Lower lobe of right lung (tissue), 2 donors: ENCODE results near the gene PLEKHG4B. TPM values are rescaled to one million over a fixed set of nuclear protein-coding genes. Genes with fewer than 3 reads are reported as not detected.

Experiments
- ATAC-seq, 2 donors: fragments of 200-7000 bp; cut with Tn5 transposase; one replicate each; pipeline ENCODE4 v1.9.1; 2020 to 2022; ENCODE audit warnings: mild to moderate bottlenecking in 2 of 2, moderate library complexity in 2 of 2
- DNase-seq: peaks from one replicate; pipeline ENCODE4 v3.0.0-alpha.2; 2020
- H3K27ac ChIP-seq: fragments of 200-600 bp; one replicate; pipeline ENCODE4 v1.8.0; 2022
- H3K27me3 ChIP-seq: fragments of 200-600 bp; one replicate; pipeline ENCODE4 v1.8.0; 2022; ENCODE audit warnings: low read depth
- H3K36me3 ChIP-seq: fragments of 200-600 bp; one replicate; pipeline ENCODE4 v1.8.0; 2022; ENCODE audit warnings: mild to moderate bottlenecking
- H3K4me1 ChIP-seq: fragments of 200-600 bp; one replicate; pipeline ENCODE4 v1.8.0; 2022
- H3K4me3 ChIP-seq: fragments of 200-600 bp; one replicate; pipeline ENCODE4 v1.8.0; 2022; ENCODE audit warnings: mild to moderate bottlenecking
- H3K9me3 ChIP-seq: fragments of 200-600 bp; one replicate; pipeline ENCODE4 v1.8.0; 2022
- intact Hi-C: fragments of 100-400 bp; cut with DNase I; formaldehyde crosslinking; loops from one replicate; pipeline ENCODE4 v1.11.0; 2022
- total RNA-seq: library from RNA; stranded (reverse); fragmentation: NEBNext Ultra II Directional; extraction: Animal tissue kit (Norgen Biotek cat#: 25700); gene quantifications from one replicate; pipeline ENCODE4 v1.2.1, GENCODE V29; 2021
- TF ChIP-seq, protein P1 (sequence below): fragments of 200-600 bp; IDR thresholded peaks from one replicate; pipeline ENCODE4 v1.8.0; 2022; ENCODE audit warnings: antibody characterized with exemption, mild to moderate bottlenecking
- donor health status: DM: no; HTN: yes; CAD: no; lungs with severe emphysema.

PLEKHG4B gene
- total RNA-seq, 1 donor from 2014 or later, result 2.7 TPM

GRCh38 chr5:110270-110888, 18.4 kb downstream of the PLEKHG4B start:
- ATAC-seq (no peak), DNase-seq (no peak)
- no peaks in the 10 kb centered on the region for H3K4me1 ChIP-seq
- H3K27me3 ChIP-seq, result no peaks in the 10 kb centered on the region
- H3K9me3 ChIP-seq, result no peaks in the 10 kb centered on the region
- H3K36me3 ChIP-seq, result no peaks in the 10 kb centered on the region
- intact Hi-C loops, result no loop called here
- H3K4me3 ChIP-seq, result no peak overlapping the region
- TF ChIP-seq, protein P1, sequence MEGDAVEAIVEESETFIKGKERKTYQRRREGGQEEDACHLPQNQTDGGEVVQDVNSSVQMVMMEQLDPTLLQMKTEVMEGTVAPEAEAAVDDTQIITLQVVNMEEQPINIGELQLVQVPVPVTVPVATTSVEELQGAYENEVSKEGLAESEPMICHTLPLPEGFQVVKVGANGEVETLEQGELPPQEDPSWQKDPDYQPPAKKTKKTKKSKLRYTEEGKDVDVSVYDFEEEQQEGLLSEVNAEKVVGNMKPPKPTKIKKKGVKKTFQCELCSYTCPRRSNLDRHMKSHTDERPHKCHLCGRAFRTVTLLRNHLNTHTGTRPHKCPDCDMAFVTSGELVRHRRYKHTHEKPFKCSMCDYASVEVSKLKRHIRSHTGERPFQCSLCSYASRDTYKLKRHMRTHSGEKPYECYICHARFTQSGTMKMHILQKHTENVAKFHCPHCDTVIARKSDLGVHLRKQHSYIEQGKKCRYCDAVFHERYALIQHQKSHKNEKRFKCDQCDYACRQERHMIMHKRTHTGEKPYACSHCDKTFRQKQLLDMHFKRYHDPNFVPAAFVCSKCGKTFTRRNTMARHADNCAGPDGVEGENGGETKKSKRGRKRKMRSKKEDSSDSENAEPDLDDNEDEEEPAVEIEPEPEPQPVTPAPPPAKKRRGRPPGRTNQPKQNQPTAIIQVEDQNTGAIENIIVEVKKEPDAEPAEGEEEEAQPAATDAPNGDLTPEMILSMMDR, result no peak
- no peak overlapping the region for H3K27ac ChIP-seq

DNA sequence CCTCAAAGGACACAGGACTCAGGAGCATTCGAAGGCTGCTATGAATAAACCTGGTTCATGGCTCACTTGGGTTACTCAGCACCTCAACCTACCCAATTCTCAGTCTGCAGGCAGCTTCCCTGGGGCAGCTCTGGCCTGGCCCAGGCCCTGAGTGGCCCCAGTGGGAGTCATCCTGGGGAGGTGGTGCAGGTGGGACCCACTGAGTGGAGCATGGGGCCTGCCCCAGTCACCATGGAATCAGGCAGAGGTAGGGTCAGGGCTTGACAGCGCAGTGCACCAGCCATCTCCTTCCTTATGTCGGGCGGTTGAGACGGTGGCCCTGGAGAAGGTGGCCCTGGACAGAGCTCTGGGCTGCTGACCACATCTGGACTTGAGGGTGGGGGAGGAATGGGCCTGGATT, 19.2 kb downstream of the PLEKHG4B start:
- Histone ChIP-seq H3K27me3 (no peaks in the 10 kb centered on the region), H3K27ac (no peak overlapping the region), H3K36me3 (no peaks in the 10 kb centered on the region), H3K9me3 (no peaks in the 10 kb centered on the region), H3K4me3 (no peak overlapping the region), H3K4me1 (no peaks in the 10 kb centered on the region)
- no peak for DNase-seq
- intact Hi-C loops, result no loop called here
- no peak for ATAC-seq
- TF ChIP-seq, protein P1, result no peak

DNA sequence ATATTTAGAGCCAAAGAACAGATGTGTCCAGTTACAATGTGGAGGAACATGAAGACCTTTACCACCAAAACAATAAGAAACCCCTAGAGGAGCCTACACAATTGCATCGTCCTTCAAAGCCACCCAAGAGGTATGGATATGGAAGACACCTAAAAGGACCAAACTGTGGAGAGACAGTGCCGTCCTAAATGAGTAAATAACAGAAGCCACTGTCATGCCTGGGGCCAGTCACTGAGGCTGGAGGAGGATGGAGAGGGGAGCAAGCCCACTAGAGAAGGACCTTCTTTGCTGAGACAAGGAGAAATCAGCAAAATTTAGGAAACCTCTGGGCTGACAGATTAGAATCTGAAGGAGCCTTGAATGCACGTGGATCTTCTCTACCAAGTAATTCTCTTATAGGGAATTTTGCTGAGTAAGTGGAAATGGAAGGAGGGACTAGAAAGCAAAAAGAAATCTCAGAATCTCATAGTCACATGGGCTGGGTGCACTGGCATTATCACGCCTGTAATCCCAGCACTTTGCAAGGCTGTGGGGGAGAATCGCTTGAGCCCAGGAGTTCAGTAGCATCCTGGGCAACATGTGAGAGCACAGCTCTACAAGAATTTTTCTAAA, 27.6 kb downstream of the PLEKHG4B start:
- ATAC-seq, result no peak
- TF ChIP-seq, protein P1, result no peak
- Histone ChIP-seq H3K27me3 (no peaks in the 10 kb centered on the region), H3K36me3 (no peaks in the 10 kb centered on the region), H3K9me3 (no peaks in the 10 kb centered on the region), H3K4me3 (no peak overlapping the region), H3K27ac (no peak overlapping the region), H3K4me1 (no peaks in the 10 kb centered on the region)
- intact Hi-C loops, result no loop called here
- DNase-seq, result no peak

DNA sequence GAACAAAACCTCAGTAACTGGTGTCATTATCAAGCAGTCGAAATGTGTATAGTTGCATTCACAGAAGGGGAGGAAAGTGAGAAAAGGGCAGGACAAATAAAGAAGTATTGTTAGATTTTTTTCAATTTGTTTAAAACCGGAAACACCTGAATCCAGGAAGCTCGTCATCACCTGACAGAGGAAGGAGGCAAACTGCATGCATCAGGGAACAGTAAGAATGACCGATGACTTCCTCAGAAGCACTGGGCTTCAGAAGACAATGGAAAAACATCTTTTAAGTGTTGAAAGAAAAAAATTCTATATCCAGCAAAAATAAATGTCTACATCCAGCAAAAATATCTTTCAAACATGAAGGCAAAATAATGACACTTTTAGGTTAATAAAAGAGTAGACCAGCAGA, 29.5 kb downstream of the PLEKHG4B start:
- Histone ChIP-seq H3K36me3 (no peaks in the 10 kb centered on the region), H3K27ac (no peak overlapping the region), H3K27me3 (no peaks in the 10 kb centered on the region), H3K9me3 (no peaks in the 10 kb centered on the region), H3K4me1 (no peaks in the 10 kb centered on the region), H3K4me3 (no peak overlapping the region)
- ATAC-seq, result no peak
- intact Hi-C loops, result no loop called here
- TF ChIP-seq, protein P1, result no peak
- DNase-seq, result no peak

GRCh38 chr5:125815-126214, 33.8 kb downstream of the PLEKHG4B start:
- no peak for DNase-seq

More at GRCh38 chr5:125815-126214, 33.8 kb downstream of the PLEKHG4B start:
- H3K4me3 ChIP-seq, result no peak overlapping the region
- intact Hi-C loops, result no loop called here
- H3K9me3 ChIP-seq, result no peaks in the 10 kb centered on the region
- ATAC-seq, result no peak
- no peaks in the 10 kb centered on the region for H3K36me3 ChIP-seq
- TF ChIP-seq, protein P1, result no peak
- H3K27ac ChIP-seq, result no peak overlapping the region
- no peaks in the 10 kb centered on the region for H3K27me3 ChIP-seq
- no peaks in the 10 kb centered on the region for H3K4me1 ChIP-seq
